B cell (primary cell): ENCODE results near the gene IL4. TPM values are rescaled to one million over a fixed set of nuclear protein-coding genes. Genes with fewer than 3 reads are reported as not detected.

Experiments used
- ATAC-seq: fragments of 200-7000 bp; cut with Tn5 transposase; one replicate; pipeline ENCODE4 v1.10.0; 2021; ENCODE audit warnings: low read depth, mild to moderate bottlenecking, moderate number of reproducible peaks, moderate library complexity
- CTCF ChIA-PET: fragments of 350-600 bp; sonication (Branson Sonifier 250); formaldehyde crosslinking; loops from one replicate; lab custom pipeline; 2021; ENCODE audit warnings: antibody characterized with exemption, inconsistent platforms; lab: Charles Lee
- POLR2A ChIA-PET: fragments of 350-600 bp; sonication (Branson Sonifier 250); formaldehyde crosslinking; loops from one replicate; lab custom pipeline; 2021; ENCODE audit warnings: antibody characterized with exemption; lab: Charles Lee
- DNase-seq: peaks from one replicate; pipeline ENCODE4 v3.0.0; 2013
- H2AFZ ChIP-seq: 2 replicates; pipeline ENCODE4 v1.6.1; 2012; ENCODE audit warnings: mild to moderate bottlenecking, low read depth, low read length; ENCODE audit not compliant: insufficient read depth, poor library complexity, severe bottlenecking
- H3K27ac ChIP-seq, 2 donors: 1 replicate in 1 of 2; 2 replicates in 1 of 2; pipeline ENCODE4 v1.5.1; 2012 to 2013; ENCODE audit warnings: low read length in 2 of 2, mild to moderate bottlenecking in 2 of 2, moderate library complexity in 1 of 2
- H3K27me3 ChIP-seq, 4 experiments: fragments of 200-600 bp in 1 of 4; sonication (generic) in 1 of 4; replicated peaks in 1 of 4; 1 replicate in 2 of 4; 2 replicates in 2 of 4; pipeline versions ENCODE4 v1.6.1 to v1.7.0; 2013 to 2016; ENCODE audit warnings: low read length in 3 of 4, mild to moderate bottlenecking in 2 of 4, mixed read lengths in 1 of 4, moderate library complexity in 1 of 4; ENCODE audit not compliant: insufficient read depth in 4 of 4, control insufficient read depth in 3 of 4; ENCODE audit errors: control extremely low read depth in 1 of 4
- H3K36me3 ChIP-seq, 2 experiments: replicated peaks in 1 of 2; 1 replicate in 1 of 2; 2 replicates in 1 of 2; pipeline versions ENCODE4 v1.6.1 to v1.7.1; 2013; ENCODE audit warnings: low read length in 1 of 2; ENCODE audit not compliant: insufficient read depth in 2 of 2, control insufficient read depth in 1 of 2; ENCODE audit errors: control extremely low read depth in 1 of 2, extremely low read depth in 1 of 2
- H3K4me1 ChIP-seq, 2 donors: fragments of 200-600 bp in 1 of 2; sonication (generic) in 1 of 2; 1 replicate in 1 of 2; 2 replicates in 1 of 2; pipeline versions ENCODE4 v1.5.1 to v1.6.1; 2013 to 2017; ENCODE audit warnings: low read length in 2 of 2; ENCODE audit not compliant: control insufficient read depth in 2 of 2, insufficient read depth in 2 of 2
- H3K4me2 ChIP-seq: replicated peaks from 2 replicates; pipeline ENCODE3; 2012; ENCODE audit warnings: mild to moderate bottlenecking, low read depth, low read length; ENCODE audit not compliant: poor library complexity, severe bottlenecking
- H3K4me3 ChIP-seq, 5 experiments: fragments of 200-600 bp in 1 of 5; sonication (generic) in 1 of 5; 1 replicate in 3 of 5; 2 replicates in 2 of 5; pipeline versions ENCODE4 v1.5.1 to v1.7.0; 2011 to 2016; ENCODE audit warnings: low read length in 4 of 5, mild to moderate bottlenecking in 4 of 5, low read depth in 2 of 5, control low read depth in 1 of 5, moderate library complexity in 1 of 5; ENCODE audit not compliant: insufficient read depth in 1 of 5; ENCODE audit errors: control extremely low read depth in 1 of 5, extremely low read depth in 1 of 5
- H3K79me2 ChIP-seq: fragments of 200-600 bp; sonication (generic); one replicate; pipeline ENCODE4 v1.6.0; 2016; ENCODE audit warnings: low read length; ENCODE audit not compliant: control insufficient read depth, insufficient read depth
- H3K9ac ChIP-seq: fragments of 200-600 bp; sonication (generic); 2 replicates; pipeline ENCODE4 v1.6.1; 2017; ENCODE audit warnings: mild to moderate bottlenecking, low read length, moderate library complexity
- H3K9me3 ChIP-seq, 3 donors: one replicate each; pipeline versions ENCODE4 v1.6.1 to v1.7.1; 2013; ENCODE audit warnings: low read length in 2 of 3; ENCODE audit not compliant: control insufficient read depth in 2 of 3, insufficient read depth in 1 of 3; ENCODE audit errors: control extremely low read depth in 1 of 3
- H4K20me1 ChIP-seq: 2 replicates; pipeline ENCODE4 v1.6.0; 2012; ENCODE audit warnings: mild to moderate bottlenecking, low read length; ENCODE audit not compliant: insufficient read depth, control insufficient read depth, poor library complexity, severe bottlenecking
- H3K27ac Mint-ChIP-seq: one replicate; pipeline ENCODE4 v1.8.0; 2021; ENCODE audit warnings: mixed read lengths
- H3K27me3 Mint-ChIP-seq: one replicate; pipeline ENCODE4 v1.8.0; 2021; ENCODE audit warnings: mixed read lengths
- H3K4me1 Mint-ChIP-seq: one replicate; pipeline ENCODE4 v1.8.0; 2021; ENCODE audit warnings: mixed read lengths
- H3K4me3 Mint-ChIP-seq: one replicate; pipeline ENCODE4 v1.8.0; 2021; ENCODE audit warnings: mixed read lengths
- H3K9me3 Mint-ChIP-seq: one replicate; pipeline ENCODE4 v1.8.0; 2022; ENCODE audit warnings: mixed read lengths; ENCODE audit not compliant: insufficient read depth
- CTCF ChIP-seq: fragments of 200-600 bp; IDR thresholded peaks from one replicate; pipeline ENCODE4 v1.8.0; 2022; ENCODE audit warnings: antibody characterized with exemption, mild to moderate bottlenecking
- EZH2 ChIP-seq: IDR thresholded peaks from 2 replicates; pipeline ENCODE4 v1.6.1; 2012; ENCODE audit warnings: borderline replicate concordance, low read depth, mild to moderate bottlenecking, moderate library complexity, low read length; ENCODE audit not compliant: insufficient read depth, poor library complexity, severe bottlenecking
- WGBS: methylation state at CpG from one replicate; pipeline ENCODE4 v1.1.5; 2013; ENCODE audit warnings: missing lambda C conversion rate; ENCODE audit not compliant: insufficient coverage; 5-methylcytosine and 5-hydroxymethylcytosine counted together
- intact Hi-C: fragments of 100-400 bp; cut with micrococcal nuclease; formaldehyde crosslinking; loops from one replicate; pipeline ENCODE4 v1.10.0; 2022
- polyA minus RNA-seq: library from RNA; depleted of rRNA, polyadenylated mRNA; stranded (reverse); fragments of >200 nt; gene quantifications from 2 replicates; pipeline ENCODE4 v1.2.3, GENCODE V29; 2012
- polyA plus RNA-seq: library from polyadenylated mRNA; depleted of rRNA; stranded (reverse); fragments of >200 nt; gene quantifications from 2 replicates; pipeline ENCODE4 v1.2.3, GENCODE V29; 2012
- total RNA-seq, 2 donors: library from RNA; stranded (reverse); fragments of 120-200 nt in 1 of 2; gene quantifications; 1 replicate in 1 of 2; 2 replicates in 1 of 2; pipeline versions ENCODE4 v1.2.3 to v1.2.4, GENCODE V29; 2013 to 2022

The IL4 gene
- total RNA-seq (not detected in 2 replicates), polyA plus RNA-seq (not detected in 2 replicates), polyA minus RNA-seq (not detected in 2 replicates)
- not detected for total RNA-seq (2013)

- H3K4me2 ChIP-seq: no peak within 1 kb of the TSS
- CTCF ChIA-PET: no interaction called here
Observed at GRCh38 chr5:132673939-132674630, at the start of gene IL4. Gene IL4 (plus strand): TSS chr5:132673989. CDS start chr5:132674051, 62 bp downstream.

More at GRCh38 chr5:132673939-132674630, at the start of gene IL4:
- POLR2A ChIA-PET: no interaction called here
- no peak within 1 kb of the TSS for H3K4me3 Mint-ChIP-seq
- intact Hi-C loops: no loop called here
- H3K27me3 Mint-ChIP-seq: peaks cover 9% of the 10 kb centered on the region
- Histone ChIP-seq H4K20me1 (no peaks in the 10 kb centered on the region), H3K9ac (no peak within 1 kb of the TSS), H3K4me1 (peaks cover 0 to 5% of the 10 kb centered on the region in 2 donors), H2AFZ (no peak within 1 kb of the TSS), H3K27ac (no peak within 1 kb of the TSS), H3K9me3 (peaks cover 0 to 5% (median 0%) of the 10 kb centered on the region in 3 donors), H3K27me3 (peaks cover 0 to 3% (median 0%) of the 10 kb centered on the region in 4 experiments), H3K36me3 (no peaks in the 10 kb centered on the region), H3K4me3 (no peak within 1 kb of the TSS), H3K79me2 (no peaks in the 10 kb centered on the region)
- 98% methylated on average over 13 of the region's 14 CpGs for WGBS
- H3K9me3 Mint-ChIP-seq: no peaks in the 10 kb centered on the region
- TF ChIP-seq EZH2: no peak
- no peak for TF ChIP-seq CTCF
- H3K27ac Mint-ChIP-seq: no peak within 1 kb of the TSS
- DNase-seq (no peak), ATAC-seq (no peak)
- peaks cover 4% of the 10 kb centered on the region for H3K4me1 Mint-ChIP-seq
